WTC11 (cell line): Measurements from ENCODE around the gene DHX58. TPM values are rescaled to one million over a fixed set of nuclear protein-coding genes. Genes with fewer than 3 reads are reported as not detected.

ENCODE experiments used
- ATAC-seq: fragments of 200-7000 bp; cut with Tn5 transposase; 2 replicates; pipeline ENCODE4 v1.10.0; 2021; ENCODE audit warnings: mild to moderate bottlenecking, moderate library complexity
- CTCF ChIA-PET: fragments of 300-600 bp; sonication (Branson Sonifier 250); formaldehyde crosslinking; loops from one replicate; lab custom pipeline; 2021; ENCODE audit warnings: antibody characterized with exemption; lab: Charles Lee
- POLR2A ChIA-PET: fragments of 350-600 bp; sonication (Branson Sonifier 250); formaldehyde crosslinking; loops from one replicate; lab custom pipeline; 2021; ENCODE audit warnings: antibody characterized with exemption; lab: Charles Lee
- DNase-seq: peaks from one replicate; pipeline ENCODE4 v3.0.0; 2021; ENCODE audit warnings: low spot score
- H3K27ac Mint-ChIP-seq: 2 replicates; pipeline ENCODE4 v1.8.0; 2021; ENCODE audit warnings: mixed read lengths
- H3K27me3 Mint-ChIP-seq: 2 replicates; pipeline ENCODE4 v1.8.0; 2021; ENCODE audit warnings: low read depth, mild to moderate bottlenecking, moderate library complexity, mixed read lengths
- H3K36me3 Mint-ChIP-seq: 2 replicates; pipeline ENCODE4 v1.8.0; 2021; ENCODE audit warnings: mixed read lengths
- H3K4me1 Mint-ChIP-seq: 2 replicates; pipeline ENCODE4 v1.8.0; 2022; ENCODE audit warnings: mixed read lengths
- H3K4me3 Mint-ChIP-seq: 2 replicates; pipeline ENCODE4 v1.8.0; 2021; ENCODE audit warnings: mild to moderate bottlenecking, moderate library complexity, mixed read lengths
- H3K9me3 Mint-ChIP-seq: 2 replicates; pipeline ENCODE4 v1.8.0; 2021; ENCODE audit warnings: mixed read lengths
- E2F4 ChIP-seq: sonication (generic); formaldehyde crosslinking; IDR thresholded peaks from 2 replicates; pipeline ENCODE4 v1.8.1; 2022; ENCODE audit warnings: low read depth, mild to moderate bottlenecking, moderate library complexity, missing genetic modification reagents, borderline replicate concordance
- E2F5 ChIP-seq: sonication (generic); formaldehyde crosslinking; IDR thresholded peaks from 2 replicates; pipeline ENCODE4 v1.8.1; 2022; ENCODE audit warnings: mild to moderate bottlenecking, moderate library complexity, missing genetic modification reagents
- EMX1 ChIP-seq: fragments of 250-450 bp; sonication (Bioruptor Pico); IDR thresholded peaks from 2 replicates; pipeline ENCODE4 v1.8.0; 2021; ENCODE audit warnings: mild to moderate bottlenecking
- FOXK1 ChIP-seq: sonication (generic); formaldehyde crosslinking; IDR thresholded peaks from 2 replicates; pipeline ENCODE4 v1.8.0; 2022; ENCODE audit warnings: mild to moderate bottlenecking, moderate library complexity, missing genetic modification reagents
- IRF1 ChIP-seq: sonication (generic); formaldehyde crosslinking; IDR thresholded peaks from 2 replicates; pipeline ENCODE4 v1.8.0; 2023; ENCODE audit warnings: missing genetic modification reagents
- IRF2 ChIP-seq: sonication (generic); formaldehyde crosslinking; IDR thresholded peaks from 2 replicates; pipeline ENCODE4 v1.8.0; 2022; ENCODE audit warnings: low read depth, missing genetic modification reagents, borderline replicate concordance
- NR1H2 ChIP-seq: sonication (generic); formaldehyde crosslinking; IDR thresholded peaks from 2 replicates; pipeline ENCODE4 v1.9.0; 2021; ENCODE audit warnings: mild to moderate bottlenecking, moderate library complexity, missing genetic modification reagents
- SMAD3 ChIP-seq: sonication (generic); formaldehyde crosslinking; IDR thresholded peaks from 2 replicates; pipeline ENCODE4 v1.8.0; 2022; ENCODE audit warnings: missing genetic modification reagents, mild to moderate bottlenecking, borderline replicate concordance
- TP53 ChIP-seq: sonication (generic); formaldehyde crosslinking; IDR thresholded peaks from 2 replicates; pipeline ENCODE4 v1.8.1; 2023; ENCODE audit warnings: mild to moderate bottlenecking, missing genetic modification reagents
- ZNF121 ChIP-seq: sonication (generic); formaldehyde crosslinking; IDR thresholded peaks from 2 replicates; pipeline ENCODE4 v1.8.0; 2023; ENCODE audit warnings: missing genetic modification reagents
- ZNF416 ChIP-seq: fragments of 250-450 bp; sonication (Bioruptor Pico); IDR thresholded peaks from 2 replicates; pipeline ENCODE4 v1.9.0; 2021; ENCODE audit warnings: mild to moderate bottlenecking, inconsistent platforms
- ZNF671 ChIP-seq: fragments of 250-450 bp; sonication (Bioruptor Pico); IDR thresholded peaks from 2 replicates; pipeline ENCODE4 v1.8.0; 2021; ENCODE audit warnings: mild to moderate bottlenecking
- total RNA-seq: library from RNA; stranded (reverse); gene quantifications from 3 replicates; pipeline ENCODE4 v1.2.3, GENCODE V29; 2021
- TF ChIP-seq, protein P1 (sequence below): sonication (generic); formaldehyde crosslinking; IDR thresholded peaks from 2 replicates; pipeline ENCODE4 v1.8.1; 2023; ENCODE audit warnings: mild to moderate bottlenecking, missing genetic modification reagents
- TF ChIP-seq, protein P2 (sequence below): sonication (generic); formaldehyde crosslinking; IDR thresholded peaks from 2 replicates; pipeline ENCODE4 v1.8.1; 2023; ENCODE audit warnings: mild to moderate bottlenecking, missing genetic modification reagents, borderline replicate concordance
- TF ChIP-seq, protein P3 (sequence below): fragments of 250-450 bp; sonication (Bioruptor Pico); IDR thresholded peaks from 2 replicates; pipeline ENCODE4 v1.9.0; 2021; ENCODE audit warnings: mild to moderate bottlenecking, borderline replicate concordance
- TF ChIP-seq, protein P4 (sequence below): sonication (generic); formaldehyde crosslinking; IDR thresholded peaks from 2 replicates; pipeline ENCODE4 v1.8.0; 2022; ENCODE audit warnings: missing genetic modification reagents

The DHX58 gene
- total RNA-seq, 1 experiment from 2014 or later = 6.3 TPM

- CTCF ChIA-PET = interaction anchor here (0.9 to 4.2 kb wide), 6 partner anchors 11 to 94 kb away, joined by 3 to 27 read pairs (median 4); partner anchors contain the start of gene NKIRAS2
- no peak for TF ChIP-seq ZNF121 (CRISPR knock-in tag)
- TF ChIP-seq, protein P1, sequence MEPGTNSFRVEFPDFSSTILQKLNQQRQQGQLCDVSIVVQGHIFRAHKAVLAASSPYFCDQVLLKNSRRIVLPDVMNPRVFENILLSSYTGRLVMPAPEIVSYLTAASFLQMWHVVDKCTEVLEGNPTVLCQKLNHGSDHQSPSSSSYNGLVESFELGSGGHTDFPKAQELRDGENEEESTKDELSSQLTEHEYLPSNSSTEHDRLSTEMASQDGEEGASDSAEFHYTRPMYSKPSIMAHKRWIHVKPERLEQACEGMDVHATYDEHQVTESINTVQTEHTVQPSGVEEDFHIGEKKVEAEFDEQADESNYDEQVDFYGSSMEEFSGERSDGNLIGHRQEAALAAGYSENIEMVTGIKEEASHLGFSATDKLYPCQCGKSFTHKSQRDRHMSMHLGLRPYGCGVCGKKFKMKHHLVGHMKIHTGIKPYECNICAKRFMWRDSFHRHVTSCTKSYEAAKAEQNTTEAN (CRISPR knock-in tag) = no peak
- TF ChIP-seq IRF2 (CRISPR knock-in tag) = no peak
- TF ChIP-seq TP53 (CRISPR knock-in tag) = no peak
- TF ChIP-seq, protein P2, sequence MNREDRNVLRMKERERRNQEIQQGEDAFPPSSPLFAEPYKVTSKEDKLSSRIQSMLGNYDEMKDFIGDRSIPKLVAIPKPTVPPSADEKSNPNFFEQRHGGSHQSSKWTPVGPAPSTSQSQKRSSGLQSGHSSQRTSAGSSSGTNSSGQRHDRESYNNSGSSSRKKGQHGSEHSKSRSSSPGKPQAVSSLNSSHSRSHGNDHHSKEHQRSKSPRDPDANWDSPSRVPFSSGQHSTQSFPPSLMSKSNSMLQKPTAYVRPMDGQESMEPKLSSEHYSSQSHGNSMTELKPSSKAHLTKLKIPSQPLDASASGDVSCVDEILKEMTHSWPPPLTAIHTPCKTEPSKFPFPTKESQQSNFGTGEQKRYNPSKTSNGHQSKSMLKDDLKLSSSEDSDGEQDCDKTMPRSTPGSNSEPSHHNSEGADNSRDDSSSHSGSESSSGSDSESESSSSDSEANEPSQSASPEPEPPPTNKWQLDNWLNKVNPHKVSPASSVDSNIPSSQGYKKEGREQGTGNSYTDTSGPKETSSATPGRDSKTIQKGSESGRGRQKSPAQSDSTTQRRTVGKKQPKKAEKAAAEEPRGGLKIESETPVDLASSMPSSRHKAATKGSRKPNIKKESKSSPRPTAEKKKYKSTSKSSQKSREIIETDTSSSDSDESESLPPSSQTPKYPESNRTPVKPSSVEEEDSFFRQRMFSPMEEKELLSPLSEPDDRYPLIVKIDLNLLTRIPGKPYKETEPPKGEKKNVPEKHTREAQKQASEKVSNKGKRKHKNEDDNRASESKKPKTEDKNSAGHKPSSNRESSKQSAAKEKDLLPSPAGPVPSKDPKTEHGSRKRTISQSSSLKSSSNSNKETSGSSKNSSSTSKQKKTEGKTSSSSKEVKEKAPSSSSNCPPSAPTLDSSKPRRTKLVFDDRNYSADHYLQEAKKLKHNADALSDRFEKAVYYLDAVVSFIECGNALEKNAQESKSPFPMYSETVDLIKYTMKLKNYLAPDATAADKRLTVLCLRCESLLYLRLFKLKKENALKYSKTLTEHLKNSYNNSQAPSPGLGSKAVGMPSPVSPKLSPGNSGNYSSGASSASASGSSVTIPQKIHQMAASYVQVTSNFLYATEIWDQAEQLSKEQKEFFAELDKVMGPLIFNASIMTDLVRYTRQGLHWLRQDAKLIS (CRISPR knock-in tag) = no peak
- no peak for TF ChIP-seq IRF1 (CRISPR knock-in tag)
- no peak for TF ChIP-seq NR1H2 (CRISPR knock-in tag)
- no peak for TF ChIP-seq ZNF671 (CRISPR knock-in tag)
- TF ChIP-seq, protein P3, sequence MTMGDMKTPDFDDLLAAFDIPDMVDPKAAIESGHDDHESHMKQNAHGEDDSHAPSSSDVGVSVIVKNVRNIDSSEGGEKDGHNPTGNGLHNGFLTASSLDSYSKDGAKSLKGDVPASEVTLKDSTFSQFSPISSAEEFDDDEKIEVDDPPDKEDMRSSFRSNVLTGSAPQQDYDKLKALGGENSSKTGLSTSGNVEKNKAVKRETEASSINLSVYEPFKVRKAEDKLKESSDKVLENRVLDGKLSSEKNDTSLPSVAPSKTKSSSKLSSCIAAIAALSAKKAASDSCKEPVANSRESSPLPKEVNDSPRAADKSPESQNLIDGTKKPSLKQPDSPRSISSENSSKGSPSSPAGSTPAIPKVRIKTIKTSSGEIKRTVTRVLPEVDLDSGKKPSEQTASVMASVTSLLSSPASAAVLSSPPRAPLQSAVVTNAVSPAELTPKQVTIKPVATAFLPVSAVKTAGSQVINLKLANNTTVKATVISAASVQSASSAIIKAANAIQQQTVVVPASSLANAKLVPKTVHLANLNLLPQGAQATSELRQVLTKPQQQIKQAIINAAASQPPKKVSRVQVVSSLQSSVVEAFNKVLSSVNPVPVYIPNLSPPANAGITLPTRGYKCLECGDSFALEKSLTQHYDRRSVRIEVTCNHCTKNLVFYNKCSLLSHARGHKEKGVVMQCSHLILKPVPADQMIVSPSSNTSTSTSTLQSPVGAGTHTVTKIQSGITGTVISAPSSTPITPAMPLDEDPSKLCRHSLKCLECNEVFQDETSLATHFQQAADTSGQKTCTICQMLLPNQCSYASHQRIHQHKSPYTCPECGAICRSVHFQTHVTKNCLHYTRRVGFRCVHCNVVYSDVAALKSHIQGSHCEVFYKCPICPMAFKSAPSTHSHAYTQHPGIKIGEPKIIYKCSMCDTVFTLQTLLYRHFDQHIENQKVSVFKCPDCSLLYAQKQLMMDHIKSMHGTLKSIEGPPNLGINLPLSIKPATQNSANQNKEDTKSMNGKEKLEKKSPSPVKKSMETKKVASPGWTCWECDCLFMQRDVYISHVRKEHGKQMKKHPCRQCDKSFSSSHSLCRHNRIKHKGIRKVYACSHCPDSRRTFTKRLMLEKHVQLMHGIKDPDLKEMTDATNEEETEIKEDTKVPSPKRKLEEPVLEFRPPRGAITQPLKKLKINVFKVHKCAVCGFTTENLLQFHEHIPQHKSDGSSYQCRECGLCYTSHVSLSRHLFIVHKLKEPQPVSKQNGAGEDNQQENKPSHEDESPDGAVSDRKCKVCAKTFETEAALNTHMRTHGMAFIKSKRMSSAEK (CRISPR knock-in tag) = no peak
- no peaks in the 10 kb centered on the region for H3K27me3 Mint-ChIP-seq
- no peak for ATAC-seq
- H3K27ac Mint-ChIP-seq = no peak overlapping the region
- peaks cover 30% of the 10 kb centered on the region for H3K36me3 Mint-ChIP-seq
- no peak for DNase-seq
- H3K4me3 Mint-ChIP-seq = no peak overlapping the region
- H3K9me3 Mint-ChIP-seq = no peaks in the 10 kb centered on the region
- H3K4me1 Mint-ChIP-seq = peaks cover 8% of the 10 kb centered on the region
- POLR2A ChIA-PET = interaction anchor here (0.6 kb wide), 1 partner anchor 67 kb away, joined by 4 read pairs; the partner anchor contains the start of gene KCNH4
Observed at GRCh38 chr17:42114118-42114517, 1.6 kb upstream of the DHX58 start.

DNA sequence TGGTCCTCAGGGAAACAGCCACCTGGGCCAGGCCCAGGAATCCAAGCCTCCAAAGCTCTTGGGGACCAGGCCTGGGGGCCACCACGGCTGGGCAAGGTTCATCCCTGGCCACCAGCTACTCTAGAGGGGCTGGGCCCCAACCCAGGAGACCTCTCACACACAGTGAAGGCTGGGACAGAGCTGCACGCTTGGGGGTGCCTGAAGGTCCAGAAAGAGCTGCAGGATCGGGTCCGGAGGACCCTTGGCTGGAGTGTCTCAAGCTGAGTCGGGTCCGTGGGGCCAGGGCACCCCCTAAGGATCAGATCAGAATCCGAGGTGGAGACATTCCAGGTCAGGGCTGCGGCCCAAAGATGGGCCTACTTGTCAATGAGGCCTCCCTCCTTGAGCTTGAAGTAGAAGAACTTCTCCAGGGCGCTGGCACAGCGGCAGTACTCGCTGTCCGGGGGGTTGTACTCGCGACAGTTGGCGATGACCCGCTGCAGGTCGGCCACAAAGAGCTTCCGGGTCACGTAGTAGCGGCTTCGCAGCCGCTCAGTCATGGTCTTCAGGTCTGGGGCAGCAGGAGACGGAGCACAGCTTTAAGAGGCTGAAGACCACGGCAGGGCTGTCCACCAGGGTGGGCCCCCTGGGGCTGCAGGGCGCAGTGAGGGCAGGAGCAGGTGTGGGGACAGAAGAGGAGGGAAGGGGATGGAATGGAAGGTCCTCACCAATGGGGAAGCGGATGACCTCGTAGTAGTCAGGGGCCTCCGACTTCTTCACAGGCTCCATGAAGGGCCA lies 967 bp upstream of the DHX58 start:
- POLR2A ChIA-PET = interaction anchor here (0.6 kb wide), 2 partner anchors 67 to 142 kb away, joined by 4 to 5 read pairs; partner anchors contain the start of gene KCNH4
- peaks cover 28% of the 10 kb centered on the region for H3K36me3 Mint-ChIP-seq
- H3K4me1 Mint-ChIP-seq = peaks cover 10% of the 10 kb centered on the region
- no peak overlapping the region for H3K27ac Mint-ChIP-seq
- CTCF ChIA-PET = interaction anchor here (0.9 to 4.2 kb wide), 9 partner anchors 9 to 94 kb away, joined by 3 to 27 read pairs (median 4); partner anchors contain the start of genes HSPB9 and NKIRAS2
- no peaks in the 10 kb centered on the region for H3K27me3 Mint-ChIP-seq
- no peak for DNase-seq
- no peaks in the 10 kb centered on the region for H3K9me3 Mint-ChIP-seq
- H3K4me3 Mint-ChIP-seq = no peak overlapping the region
- no peak for ATAC-seq
- no peak for TF ChIP-seq SMAD3 (CRISPR knock-in tag)
- no peak for TF ChIP-seq EMX1
- TF ChIP-seq E2F5 (CRISPR knock-in tag) = no peak
- TF ChIP-seq E2F4 = no peak
- no peak for TF ChIP-seq IRF2 (CRISPR knock-in tag)
- TF ChIP-seq, protein P4, sequence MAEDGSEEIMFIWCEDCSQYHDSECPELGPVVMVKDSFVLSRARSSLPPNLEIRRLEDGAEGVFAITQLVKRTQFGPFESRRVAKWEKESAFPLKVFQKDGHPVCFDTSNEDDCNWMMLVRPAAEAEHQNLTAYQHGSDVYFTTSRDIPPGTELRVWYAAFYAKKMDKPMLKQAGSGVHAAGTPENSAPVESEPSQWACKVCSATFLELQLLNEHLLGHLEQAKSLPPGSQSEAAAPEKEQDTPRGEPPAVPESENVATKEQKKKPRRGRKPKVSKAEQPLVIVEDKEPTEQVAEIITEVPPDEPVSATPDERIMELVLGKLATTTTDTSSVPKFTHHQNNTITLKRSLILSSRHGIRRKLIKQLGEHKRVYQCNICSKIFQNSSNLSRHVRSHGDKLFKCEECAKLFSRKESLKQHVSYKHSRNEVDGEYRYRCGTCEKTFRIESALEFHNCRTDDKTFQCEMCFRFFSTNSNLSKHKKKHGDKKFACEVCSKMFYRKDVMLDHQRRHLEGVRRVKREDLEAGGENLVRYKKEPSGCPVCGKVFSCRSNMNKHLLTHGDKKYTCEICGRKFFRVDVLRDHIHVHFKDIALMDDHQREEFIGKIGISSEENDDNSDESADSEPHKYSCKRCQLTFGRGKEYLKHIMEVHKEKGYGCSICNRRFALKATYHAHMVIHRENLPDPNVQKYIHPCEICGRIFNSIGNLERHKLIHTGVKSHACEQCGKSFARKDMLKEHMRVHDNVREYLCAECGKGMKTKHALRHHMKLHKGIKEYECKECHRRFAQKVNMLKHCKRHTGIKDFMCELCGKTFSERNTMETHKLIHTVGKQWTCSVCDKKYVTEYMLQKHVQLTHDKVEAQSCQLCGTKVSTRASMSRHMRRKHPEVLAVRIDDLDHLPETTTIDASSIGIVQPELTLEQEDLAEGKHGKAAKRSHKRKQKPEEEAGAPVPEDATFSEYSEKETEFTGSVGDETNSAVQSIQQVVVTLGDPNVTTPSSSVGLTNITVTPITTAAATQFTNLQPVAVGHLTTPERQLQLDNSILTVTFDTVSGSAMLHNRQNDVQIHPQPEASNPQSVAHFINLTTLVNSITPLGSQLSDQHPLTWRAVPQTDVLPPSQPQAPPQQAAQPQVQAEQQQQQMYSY (CRISPR knock-in tag) = no peak
- no peak for TF ChIP-seq FOXK1 (CRISPR knock-in tag)
- TF ChIP-seq ZNF416 = no peak
